Ishikawa (cell line): Measurements from ENCODE around the gene ANXA6.

Source experiments
- CEBPB ChIP-seq: IDR thresholded peaks from 2 replicates; pipeline ENCODE4 v1.6.1; 2012
- CREB1 ChIP-seq: IDR thresholded peaks from 2 replicates; pipeline ENCODE4 v1.6.1; 2012; ENCODE audit warnings: low read depth
- EGR1 ChIP-seq: IDR thresholded peaks from 2 replicates; pipeline ENCODE4 v1.6.1; 2012
- EP300 ChIP-seq: IDR thresholded peaks from 2 replicates; pipeline ENCODE4 v1.6.1; 2012; ENCODE audit warnings: borderline replicate concordance
- FOXM1 ChIP-seq: IDR thresholded peaks from 2 replicates; pipeline ENCODE4 v1.6.1; 2012; ENCODE audit warnings: low read depth, borderline replicate concordance
- MAX ChIP-seq: IDR thresholded peaks from 2 replicates; pipeline ENCODE4 v1.6.1; 2012
- NFIC ChIP-seq: IDR thresholded peaks from 2 replicates; pipeline ENCODE4 v1.6.1; 2012
- RAD21 ChIP-seq: IDR thresholded peaks from 2 replicates; pipeline ENCODE4 v1.6.1; 2012; ENCODE audit warnings: low read depth
- REST ChIP-seq: IDR thresholded peaks from 2 replicates; pipeline ENCODE4 v1.6.1; 2012; ENCODE audit warnings: low read depth, mild to moderate bottlenecking
- TAF1 ChIP-seq: IDR thresholded peaks from 2 replicates; pipeline ENCODE4 v1.6.1; 2012; ENCODE audit warnings: low read depth, mild to moderate bottlenecking
- TCF12 ChIP-seq: IDR thresholded peaks from 2 replicates; pipeline ENCODE4 v1.6.1; 2012; ENCODE audit warnings: low read depth
- TEAD4 ChIP-seq: IDR thresholded peaks from 2 replicates; pipeline ENCODE4 v1.6.1; 2012
- USF1 ChIP-seq: IDR thresholded peaks from 2 replicates; pipeline ENCODE4 v1.6.1; 2012
- YY1 ChIP-seq: IDR thresholded peaks from 2 replicates; pipeline ENCODE4 v1.6.1; 2012; ENCODE audit warnings: low read depth

- TF ChIP-seq EP300 (no peak), MAX (no peak), CREB1 (no peak), RAD21 (no peak), TCF12 (no peak), REST (no peak), YY1 (no peak), TAF1 (no peak), CEBPB (no peak), EGR1 (no peak), FOXM1 (no peak), TEAD4 (no peak), USF1 (no peak), NFIC (no peak)
Measured at GRCh38 chr5:151058301-151058700, 99.3 kb downstream of the ANXA6 start.
